Liver (tissue), 3 donors: Measurements from ENCODE around the gene ANKRD44.

ENCODE experiments used
- CTCF ChIP-seq: fragments of 150-350 bp; IDR thresholded peaks from 2 replicates; pipeline ENCODE4 v1.5.1; 2017; ENCODE audit warnings: improper control_type of control experiment, low read depth, low read length; ENCODE audit not compliant: missing input control
- RAD21 ChIP-seq, 2 donors: IDR thresholded peaks; 2 replicates each; pipeline ENCODE4 v1.6.1; 2016; ENCODE audit warnings: antibody characterized with exemption in 2 of 2, mild to moderate bottlenecking in 2 of 2
- donor health status: healthy.
- donor health status: healthy.

GRCh38 chr2:197086500-197086899 is 224.1 kb downstream of the ANKRD44 start:
- TF ChIP-seq CTCF (no peak), RAD21 (IDR thresholded peaks at IDR 0.05) (no peak)
